Fibroblast of peridontal ligament (primary cell): ENCODE measurements around the gene FNIP2.
A peak's percentile ranks its signal among the peaks of the same experiment; 100 is the strongest.
"Not testable (repeated sequence)": the region's sequence is repeated elsewhere in the genome, so short reads cannot be mapped to it uniquely, and the experiment has no call there.

Source experiments
- DNase-seq: peaks from one replicate; pipeline ENCODE4 v3.0.0-alpha.2; 2010; ENCODE audit errors: extremely low read depth

The FNIP2 gene

GRCh38 chr4:158912806-158913205, 144.0 kb downstream of the FNIP2 start:
- peak; percentile 48 for DNase-seq

GRCh38 chr4:158913766-158914165, 144.9 kb downstream of the FNIP2 start:
- peak; percentile 75 for DNase-seq

GRCh38 chr4:158914218-158914617, 145.4 kb downstream of the FNIP2 start:
- peak; percentile 86 for DNase-seq

- DNase-seq, result peak; percentile 59
Observed at GRCh38 chr4:158915683-158916241, 146.9 kb downstream of the FNIP2 start.

GRCh38 chr4:158920452-158920996, 151.7 kb downstream of the FNIP2 start:
- not testable (repeated sequence) for DNase-seq

- DNase-seq, result not testable (repeated sequence)
Observed at GRCh38 chr4:158927774-158928173, 158.9 kb downstream of the FNIP2 start.

- DNase-seq, result peak; percentile 15
Observed at GRCh38 chr4:158929939-158930638, 161.3 kb downstream of the FNIP2 start.

GRCh38 chr4:158930639-158930972, 161.8 kb downstream of the FNIP2 start:
- DNase-seq, result peak; percentile 25

GRCh38 chr4:158933236-158933635, 164.4 kb downstream of the FNIP2 start:
- no peak for DNase-seq

GRCh38 chr4:158934996-158935669, 166.3 kb downstream of the FNIP2 start:
- DNase-seq, result peak; percentile 22

- DNase-seq, result peak; percentile 19
Observed at GRCh38 chr4:158936238-158936637, 167.4 kb downstream of the FNIP2 start.

GRCh38 chr4:158938220-158939044, 169.6 kb downstream of the FNIP2 start:
- peak; percentile 74 for DNase-seq

GRCh38 chr4:158940271-158940670, 171.4 kb downstream of the FNIP2 start:
- DNase-seq, result no peak

GRCh38 chr4:158941321-158941720, 172.5 kb downstream of the FNIP2 start:
- DNase-seq, result no peak

- DNase-seq, result no peak
Observed at GRCh38 chr4:158941895-158942294, 173.1 kb downstream of the FNIP2 start.

GRCh38 chr4:158945529-158946108, 176.8 kb downstream of the FNIP2 start:
- peak; percentile 13 for DNase-seq

- DNase-seq, result no peak
Observed at GRCh38 chr4:158946825-158947224, 178.0 kb downstream of the FNIP2 start.

GRCh38 chr4:158948071-158948470, 179.2 kb downstream of the FNIP2 start:
- no peak for DNase-seq

- DNase-seq, result peak; percentile 59
Observed at GRCh38 chr4:158949099-158949498, 180.3 kb downstream of the FNIP2 start.

GRCh38 chr4:158952221-158952774, 183.5 kb downstream of the FNIP2 start:
- not testable (repeated sequence) for DNase-seq

GRCh38 chr4:158956345-158956744, 187.5 kb downstream of the FNIP2 start:
- DNase-seq, result not testable (repeated sequence)
